Measurements from ENCODE around the gene BCL2. TPM values are rescaled to one million over a fixed set of nuclear protein-coding genes. Genes with fewer than 3 reads are reported as not detected.

The BCL2 gene
- total and polyA plus RNA-seq, 9 of the 15 experiments (the other 6 are each of a cell fraction or from before 2014, with no cell fraction given) = 0.10 to 1.1 (median 0.65) TPM

DNA sequence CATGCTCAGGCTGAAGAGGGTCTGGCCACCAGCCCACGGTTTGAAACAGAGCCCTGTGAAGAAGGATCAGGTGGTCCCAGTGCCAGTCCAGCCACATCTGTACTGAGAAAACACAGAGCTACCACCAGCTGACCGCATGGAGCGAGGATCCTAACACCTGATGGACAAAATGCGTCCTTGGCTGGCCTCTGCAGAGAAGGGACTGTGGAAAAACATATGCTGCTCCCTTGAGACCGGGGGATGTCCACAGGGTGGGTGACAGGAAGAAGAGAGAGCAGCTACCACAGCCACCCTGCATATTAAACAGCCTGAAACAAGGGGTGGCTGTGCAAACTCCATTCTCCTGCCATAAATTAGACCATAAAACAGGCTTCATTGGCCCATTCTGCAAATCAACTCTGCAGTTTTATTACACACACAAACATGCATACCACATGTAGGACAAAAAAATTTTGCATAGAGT lies 137.2 kb downstream of the BCL2 start (continued):
- TF ChIP-seq ZNF507 (tag; conservative IDR thresholded peaks at IDR 0.05) (no peak), ZKSCAN1 (IDR thresholded peaks at IDR 0.05; ENCODE audit: low read depth, low read length) (no peak)

DNA sequence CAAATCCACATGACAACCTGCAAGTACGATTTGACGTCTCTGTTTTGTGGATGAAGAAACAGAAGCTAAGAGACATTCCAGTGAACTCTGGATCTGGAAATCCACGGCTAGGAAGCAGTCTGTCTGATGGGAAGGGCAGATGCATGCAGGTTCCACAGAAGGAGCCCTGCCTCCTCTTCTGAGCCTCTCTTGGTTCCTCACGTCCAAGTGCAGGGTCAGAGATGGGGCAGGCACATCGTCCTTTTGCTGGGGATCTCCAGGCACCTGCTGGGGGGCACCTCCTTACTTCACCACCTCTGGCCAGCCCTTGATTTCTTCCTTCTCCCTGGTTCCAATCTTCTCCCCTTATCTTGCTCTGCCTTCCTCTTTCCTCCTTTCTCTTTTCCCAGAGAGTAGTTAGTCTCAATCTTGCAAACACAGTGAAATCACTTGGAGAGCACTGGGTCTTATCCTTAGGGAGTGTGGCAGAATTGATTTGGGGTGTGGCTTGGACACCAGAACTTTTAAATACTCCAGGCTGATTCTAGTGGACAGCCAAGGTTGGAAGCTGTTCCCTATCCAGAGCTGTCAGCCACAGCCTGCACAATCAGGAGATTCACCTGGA lies 137.8 kb downstream of the BCL2 start:
- Histone ChIP-seq H2AFZ (ENCODE audit: low read depth, low read length) (no peak overlapping the region), H3K4me2 (ENCODE audit: insufficient read depth, low read length) (no peak overlapping the region), H3K36me3 (ENCODE audit: control insufficient read depth, insufficient read depth, low read length) (no peaks in the 10 kb centered on the region), H3K79me2 (ENCODE audit: control insufficient read depth, insufficient read depth, low read length) (no peaks in the 10 kb centered on the region), H3K27ac (ENCODE audit: extremely low read depth, low read depth, low read length) (no peak overlapping the region), H3K4me1 (replicated peaks in 1 of 2; ENCODE audit: control insufficient read depth in 2 of 2, insufficient read depth in 2 of 2, low read length in 2 of 2) (no peaks in the 10 kb centered on the region; a peak in 1 of 5 replicates), H3K9me3 (replicated peaks; ENCODE audit: control insufficient read depth, insufficient read depth, low read depth, low read length) (no peaks in the 10 kb centered on the region), H3K9ac (ENCODE audit: insufficient read depth in 1 of 2, low read depth in 2 of 2, low read length in 2 of 2) (no peak overlapping the region), H4K20me1 (replicated peaks; ENCODE audit: control insufficient read depth, insufficient read depth, low read length) (no peaks in the 10 kb centered on the region), H3K4me3 (no peak overlapping the region), H3K9me1 (ENCODE audit: control insufficient read depth, insufficient read depth, low read length) (no peaks in the 10 kb centered on the region), H3K27me3 (ENCODE audit: control insufficient read depth in 2 of 2, insufficient read depth in 2 of 2, low read length in 2 of 2) (peaks cover 0 to 17% of the 10 kb centered on the region in 2 experiments; a peak in 2 of 5 replicates)
- BruUV-seq (replicated peaks) = no TSS peak
- in situ Hi-C loops (cut with MboI) = loop anchor here (10.0 kb wide), 1 partner anchor 167 kb away; no protein-coding TSS in a partner anchor
- ChIA-PET POLR2A (no interaction called here), CTCF (ENCODE audit: low intra/inter-chr PET ratio) (no interaction called here)
- intact Hi-C loops (cut with micrococcal nuclease) = no loop called here
- DNase-seq (ENCODE audit: extremely low read depth in 1 of 4, low spot score in 3 of 4) (no peak), ATAC-seq (no peak), FAIRE-seq (no peak)
- TF ChIP-seq, protein P1, sequence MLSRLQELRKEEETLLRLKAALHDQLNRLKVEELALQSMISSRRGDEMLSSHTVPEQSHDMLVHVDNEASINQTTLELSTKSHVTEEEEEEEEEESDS (CRISPR knock-in tag; IDR thresholded peaks at IDR 0.05) = no peak
- TF ChIP-seq ZNF512 (tag; IDR thresholded peaks at IDR 0.05) (no peak), CHCHD3 (CRISPR knock-in tag; IDR thresholded peaks at IDR 0.05) (no peak), CBX2 (IDR thresholded peaks at IDR 0.05; ENCODE audit: insufficient read depth, low read length, poor library complexity, severe bottlenecking) (no peak), ZFX (CRISPR knock-in tag; IDR thresholded peaks at IDR 0.05) (no peak), MEIS2 (IDR thresholded peaks at IDR 0.05; ENCODE audit: partially characterized antibody) (no peak), ZKSCAN1 (IDR thresholded peaks at IDR 0.05; ENCODE audit: low read depth, low read length) (no peak)
- TF ChIP-seq, protein P2, sequence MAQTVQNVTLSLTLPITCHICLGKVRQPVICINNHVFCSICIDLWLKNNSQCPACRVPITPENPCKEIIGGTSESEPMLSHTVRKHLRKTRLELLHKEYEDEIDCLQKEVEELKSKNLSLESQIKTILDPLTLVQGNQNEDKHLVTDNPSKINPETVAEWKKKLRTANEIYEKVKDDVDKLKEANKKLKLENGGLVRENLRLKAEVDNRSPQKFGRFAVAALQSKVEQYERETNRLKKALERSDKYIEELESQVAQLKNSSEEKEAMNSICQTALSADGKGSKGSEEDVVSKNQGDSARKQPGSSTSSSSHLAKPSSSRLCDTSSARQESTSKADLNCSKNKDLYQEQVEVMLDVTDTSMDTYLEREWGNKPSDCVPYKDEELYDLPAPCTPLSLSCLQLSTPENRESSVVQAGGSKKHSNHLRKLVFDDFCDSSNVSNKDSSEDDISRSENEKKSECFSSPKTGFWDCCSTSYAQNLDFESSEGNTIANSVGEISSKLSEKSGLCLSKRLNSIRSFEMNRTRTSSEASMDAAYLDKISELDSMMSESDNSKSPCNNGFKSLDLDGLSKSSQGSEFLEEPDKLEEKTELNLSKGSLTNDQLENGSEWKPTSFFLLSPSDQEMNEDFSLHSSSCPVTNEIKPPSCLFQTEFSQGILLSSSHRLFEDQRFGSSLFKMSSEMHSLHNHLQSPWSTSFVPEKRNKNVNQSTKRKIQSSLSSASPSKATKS (CRISPR knock-in tag; IDR thresholded peaks at IDR 0.05) = no peak
- WGBS (ENCODE audit: insufficient coverage, low coverage, missing lambda C conversion rate) = 0% methylated on average over 3 of the region's 5 CpGs

All from K562 (cell line).